ENCODE measurements around the gene TMEM92.

DNA sequence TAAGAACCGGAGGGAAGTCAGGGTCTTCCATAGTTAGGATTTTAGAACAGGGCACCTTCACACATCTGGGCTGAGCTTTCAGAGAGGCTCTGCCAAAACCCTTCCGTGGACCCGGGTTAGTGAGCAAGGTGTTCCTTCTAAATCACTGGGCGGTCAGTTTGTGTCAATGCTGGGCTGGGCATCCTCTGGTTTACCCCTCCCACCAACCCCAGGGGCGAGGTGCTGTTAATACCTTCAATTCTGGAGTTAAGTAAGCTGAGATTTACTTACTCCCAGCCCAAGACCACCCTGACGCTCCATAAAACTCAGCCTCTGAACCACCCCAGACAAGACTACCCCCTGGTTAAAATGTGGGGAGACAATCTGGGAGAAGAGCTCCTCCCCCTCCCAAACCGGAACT is 1.0 kb downstream of the TMEM92 start:
- TF ChIP-seq CTCF (IDR thresholded peaks at IDR 0.05): no peak
- TF ChIP-seq POLR2A (IDR thresholded peaks at IDR 0.05): no peak

All from esophagus squamous epithelium (tissue), 4 donors.